Measurements from ENCODE around the gene SHC2.

DNA sequence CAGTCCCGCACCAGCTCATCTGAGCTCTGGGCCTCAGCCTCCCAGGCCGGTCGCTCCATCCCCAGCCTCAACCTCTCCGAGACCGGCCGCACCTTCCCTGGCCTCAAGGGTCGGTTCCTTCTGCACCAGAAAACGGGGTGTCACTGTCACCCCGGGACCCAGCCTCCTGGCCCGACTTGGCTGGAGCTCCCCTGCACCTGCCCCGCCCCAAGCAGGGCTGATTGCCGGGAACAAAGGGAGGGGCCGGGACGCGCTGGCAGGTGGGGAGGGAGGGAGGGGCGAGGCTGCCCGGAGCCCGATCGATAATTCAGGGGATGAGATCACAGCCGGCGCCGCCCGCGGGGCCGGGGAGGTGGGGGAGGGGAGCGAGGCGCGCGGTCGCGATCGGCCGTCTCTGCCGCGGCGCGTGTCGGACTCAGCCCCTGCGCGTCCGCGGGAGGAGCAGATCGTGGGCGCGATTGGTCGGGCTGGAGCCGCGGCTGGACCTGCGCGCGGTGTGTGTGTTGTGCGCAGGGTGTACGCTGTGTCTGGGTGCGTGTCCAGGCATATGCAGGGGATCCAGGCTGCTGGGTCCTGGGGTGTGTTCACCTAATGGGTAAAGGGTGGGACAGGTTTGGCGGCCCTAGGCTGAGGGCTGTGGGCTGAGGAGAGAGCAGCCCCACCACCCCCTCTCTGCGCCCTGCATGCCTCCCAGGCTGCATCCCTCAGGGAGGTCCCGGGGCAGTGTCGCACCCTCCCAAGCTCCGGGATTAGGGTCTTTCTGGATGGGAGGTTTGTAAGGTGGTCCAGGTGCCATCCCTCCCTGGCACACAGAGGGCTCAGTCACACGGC is 1.1 kb upstream of the SHC2 start:
- TF ChIP-seq, protein P1, sequence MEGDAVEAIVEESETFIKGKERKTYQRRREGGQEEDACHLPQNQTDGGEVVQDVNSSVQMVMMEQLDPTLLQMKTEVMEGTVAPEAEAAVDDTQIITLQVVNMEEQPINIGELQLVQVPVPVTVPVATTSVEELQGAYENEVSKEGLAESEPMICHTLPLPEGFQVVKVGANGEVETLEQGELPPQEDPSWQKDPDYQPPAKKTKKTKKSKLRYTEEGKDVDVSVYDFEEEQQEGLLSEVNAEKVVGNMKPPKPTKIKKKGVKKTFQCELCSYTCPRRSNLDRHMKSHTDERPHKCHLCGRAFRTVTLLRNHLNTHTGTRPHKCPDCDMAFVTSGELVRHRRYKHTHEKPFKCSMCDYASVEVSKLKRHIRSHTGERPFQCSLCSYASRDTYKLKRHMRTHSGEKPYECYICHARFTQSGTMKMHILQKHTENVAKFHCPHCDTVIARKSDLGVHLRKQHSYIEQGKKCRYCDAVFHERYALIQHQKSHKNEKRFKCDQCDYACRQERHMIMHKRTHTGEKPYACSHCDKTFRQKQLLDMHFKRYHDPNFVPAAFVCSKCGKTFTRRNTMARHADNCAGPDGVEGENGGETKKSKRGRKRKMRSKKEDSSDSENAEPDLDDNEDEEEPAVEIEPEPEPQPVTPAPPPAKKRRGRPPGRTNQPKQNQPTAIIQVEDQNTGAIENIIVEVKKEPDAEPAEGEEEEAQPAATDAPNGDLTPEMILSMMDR (IDR thresholded peaks at IDR 0.05), result no peak
- TF ChIP-seq POLR2A (IDR thresholded peaks at IDR 0.05), result no peak
